Suprapubic skin (tissue), 3 donors: ENCODE results near the gene MINAR1.
A peak's percentile ranks its signal among the peaks of the same experiment; 100 is the strongest.

Experiments
- CTCF ChIP-seq, 2 donors: fragments of 200-600 bp in 1 of 2; fragments of 450-650 bp in 1 of 2; sonication (generic) in 1 of 2; IDR thresholded peaks; one replicate each; pipeline ENCODE4 v1.5.1; 2016 to 2019; ENCODE audit warnings: antibody characterized with exemption in 2 of 2, mild to moderate bottlenecking in 1 of 2, moderate library complexity in 1 of 2
- POLR2AphosphoS5 ChIP-seq, 3 donors: sonication (generic); formaldehyde crosslinking; IDR thresholded peaks; one replicate each; pipeline ENCODE4 v1.6.1; 2017; ENCODE audit warnings: antibody characterized with exemption in 3 of 3

- peak in 1 of 2 donors; percentile 19 for TF ChIP-seq CTCF (IDR thresholded peaks at IDR 0.05)
- no peak for TF ChIP-seq POLR2AphosphoS5 (IDR thresholded peaks at IDR 0.05)
These were observed at the start of gene MINAR1 for GRCh38 chr15:79431636-79432344.
